ENCODE results near the gene BTBD8.
A peak's percentile ranks its signal among the peaks of the same experiment; 100 is the strongest.

The BTBD8 gene

GRCh38 chr1:92094090-92094489 is 13.9 kb downstream of the BTBD8 start:
- peak; percentile 58 for DNase-seq

DNA sequence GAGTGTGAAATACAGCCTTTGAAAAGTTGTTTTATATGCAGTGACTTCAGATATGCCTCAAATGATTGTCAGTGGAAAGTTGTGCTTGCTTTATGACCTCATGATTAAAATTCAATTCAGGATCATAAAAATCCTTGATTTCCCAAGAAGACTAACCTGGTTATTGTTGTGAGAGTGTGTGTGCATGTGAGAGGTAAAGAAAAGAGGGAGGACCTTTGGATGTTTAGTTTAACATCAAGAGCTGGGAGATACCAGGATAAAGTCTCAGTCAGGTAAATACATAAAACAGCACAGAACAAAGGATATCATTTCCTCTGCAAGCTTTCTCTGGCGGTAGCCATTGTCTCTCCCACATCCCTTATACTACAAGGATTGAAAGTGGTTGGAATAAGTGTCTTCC is 14.4 kb downstream of the BTBD8 start:
- no peak for DNase-seq

DNA sequence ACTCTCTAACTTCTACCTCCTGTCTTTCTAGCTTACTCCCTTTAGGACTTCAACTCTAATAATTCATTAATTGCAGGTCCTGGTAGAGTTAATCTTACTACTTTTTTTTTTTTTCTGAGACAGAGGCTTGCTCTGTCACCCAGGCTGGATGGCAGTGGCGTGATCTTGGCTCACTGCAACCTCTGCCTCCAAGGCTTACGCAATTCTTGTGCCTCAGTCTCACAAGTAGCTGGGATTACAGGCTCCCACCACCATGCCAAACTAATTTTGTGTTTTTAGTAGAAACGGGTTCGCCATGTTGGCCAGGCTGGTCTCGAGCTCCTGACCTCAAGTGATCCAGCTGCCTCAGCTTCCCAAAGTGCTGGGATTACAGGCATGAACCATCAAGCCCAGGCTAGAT is 15.7 kb downstream of the BTBD8 start:
- DNase-seq = peak; percentile 66

DNA sequence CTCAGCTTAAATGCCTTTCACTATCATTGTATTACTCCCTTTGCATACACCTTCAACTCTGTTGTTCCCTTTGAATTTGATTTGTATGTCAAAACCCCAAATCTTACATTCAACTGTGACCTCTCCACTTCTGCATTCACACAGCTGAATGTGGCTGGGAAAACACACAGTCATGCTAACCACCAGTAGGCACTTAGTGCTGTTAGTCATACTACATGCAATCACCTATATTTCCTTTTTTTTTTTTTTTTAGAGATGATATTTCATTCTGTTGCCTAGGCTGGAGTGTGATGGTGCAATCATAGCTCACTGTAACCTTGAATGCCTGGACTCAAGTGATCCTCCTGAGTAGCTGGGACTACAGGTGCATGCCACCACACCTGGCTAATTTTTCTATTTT is 16.2 kb downstream of the BTBD8 start:
- peak; percentile 93 for DNase-seq

DNA sequence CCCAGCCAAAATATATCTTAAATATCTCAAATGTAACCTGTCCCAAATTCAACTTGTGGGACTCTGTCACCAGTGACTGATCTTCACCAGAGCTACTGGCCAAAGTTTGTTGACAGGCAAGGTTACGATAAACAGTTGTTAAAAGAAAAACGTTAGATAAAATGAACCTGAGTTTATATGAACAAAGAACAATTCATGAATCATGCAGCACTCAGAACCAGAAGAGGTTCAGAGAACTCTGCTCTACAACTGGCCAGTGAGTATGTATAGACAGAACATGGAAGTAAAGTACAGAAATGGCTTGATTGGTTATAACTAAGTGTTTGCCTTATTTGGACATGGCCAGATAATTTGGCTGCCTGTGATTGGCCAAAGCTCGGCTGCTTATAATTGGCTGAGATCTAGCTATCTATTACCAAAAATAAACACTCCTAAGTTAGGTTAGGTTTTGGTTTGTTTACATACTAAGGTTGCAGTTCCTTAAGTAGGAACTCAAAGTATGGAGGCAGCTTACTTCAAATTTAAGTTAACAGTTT is 25.5 kb downstream of the BTBD8 start:
- DNase-seq = no peak

- DNase-seq = no peak
Observed at GRCh38 chr1:92108631-92109030, 28.5 kb downstream of the BTBD8 start.

DNA sequence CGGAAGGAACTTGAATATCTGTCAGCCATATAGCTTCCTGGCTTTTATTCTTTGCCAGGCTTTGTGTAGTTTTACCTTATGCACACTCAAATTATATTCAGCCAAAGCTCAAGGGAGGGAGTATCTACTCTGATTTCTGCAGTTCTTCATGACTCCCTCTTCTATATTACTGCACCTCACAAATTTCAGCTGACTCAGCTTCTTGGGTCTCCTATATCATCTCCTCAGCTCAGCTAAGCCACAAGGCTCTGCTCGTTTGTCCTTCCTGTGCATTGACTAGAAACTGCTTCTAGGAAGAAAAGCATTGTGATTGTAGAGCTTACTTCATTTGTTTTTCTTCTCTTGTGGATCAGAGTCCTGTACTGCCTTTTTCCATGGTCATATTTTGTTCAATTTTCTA is 37.4 kb downstream of the BTBD8 start:
- DNase-seq = no peak

DNA sequence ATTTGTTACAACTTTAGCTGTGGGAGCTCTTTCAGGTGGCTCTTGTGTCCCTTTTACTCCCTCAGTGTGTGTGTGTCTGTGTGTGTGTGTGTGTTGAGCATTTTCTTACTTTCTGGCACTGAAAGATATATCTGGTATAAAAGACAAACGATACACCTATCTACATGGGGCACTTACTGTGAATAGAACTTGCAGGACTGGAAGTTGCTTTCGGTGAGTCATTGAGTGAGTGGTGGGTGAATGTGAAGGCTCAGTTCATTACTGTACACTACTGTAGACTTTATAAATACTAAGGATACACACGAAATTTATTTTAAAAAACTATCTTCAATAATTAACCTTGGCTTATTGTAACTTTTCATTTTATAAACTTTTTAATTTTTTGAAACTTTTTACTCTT is 38.7 kb downstream of the BTBD8 start:
- DNase-seq = no peak

DNA sequence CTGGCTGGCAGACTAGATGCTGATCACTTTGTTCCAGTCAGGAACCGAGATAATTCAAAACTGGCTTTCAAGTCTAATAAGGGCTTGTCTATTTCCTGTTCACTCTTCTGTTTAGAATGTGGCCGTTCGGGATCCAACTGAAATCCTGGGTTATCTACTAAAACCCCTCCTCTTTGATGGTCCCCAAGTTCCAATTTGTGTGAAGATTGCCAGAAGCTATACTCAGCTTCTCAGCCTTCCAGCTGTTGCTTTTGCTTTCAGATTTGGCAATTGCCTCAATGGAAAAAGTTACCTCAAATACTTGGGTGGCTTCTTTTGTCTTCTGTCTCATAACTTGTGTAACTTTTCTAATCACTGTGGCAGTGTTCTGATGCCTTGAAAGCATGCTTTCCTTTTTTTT is 43.7 kb downstream of the BTBD8 start:
- peak; percentile 8 for DNase-seq

DNA sequence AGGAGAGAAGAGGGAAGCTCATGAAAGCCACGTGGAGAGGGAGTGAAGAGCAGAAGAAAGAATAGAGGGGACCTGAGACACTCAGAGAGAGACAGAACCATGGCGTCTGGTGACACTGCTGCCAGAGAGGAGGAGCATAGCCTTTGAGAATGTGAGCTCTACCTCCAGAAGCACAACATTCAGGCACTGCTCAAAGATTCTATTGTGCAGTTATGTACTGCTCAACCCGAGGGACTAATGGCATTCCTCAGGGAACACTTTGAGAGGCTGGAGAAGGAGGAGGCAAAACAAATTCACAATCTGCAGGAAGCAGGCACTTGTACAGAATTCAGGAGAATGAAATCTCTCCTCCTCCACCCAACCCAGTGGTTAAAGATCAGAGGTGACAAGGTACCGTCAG is 45.1 kb downstream of the BTBD8 start:
- no peak for DNase-seq

GRCh38 chr1:92126088-92126487 is 45.9 kb downstream of the BTBD8 start:
- DNase-seq = no peak

DNA sequence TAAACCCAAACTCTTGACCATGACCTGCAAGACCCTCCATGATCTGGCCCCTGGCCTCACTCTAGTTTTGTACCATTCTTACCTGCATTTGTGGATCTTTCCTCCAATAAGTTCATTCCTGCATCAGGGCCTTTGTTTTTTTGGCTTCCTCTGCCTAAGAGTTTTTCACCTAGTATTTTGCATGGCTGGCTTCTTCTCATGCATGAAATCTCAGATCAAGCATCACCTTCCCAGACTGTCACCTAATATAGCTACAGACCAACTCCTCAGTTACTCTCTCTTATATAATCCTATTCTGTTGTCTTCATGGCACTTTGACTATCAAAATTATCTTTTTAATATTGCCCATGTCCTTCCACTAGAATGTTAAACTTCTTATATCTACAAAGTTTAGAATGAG is 54.2 kb downstream of the BTBD8 start:
- no peak for DNase-seq

- DNase-seq = no peak
Observed at GRCh38 chr1:92136341-92136740, 56.2 kb downstream of the BTBD8 start.

DNA sequence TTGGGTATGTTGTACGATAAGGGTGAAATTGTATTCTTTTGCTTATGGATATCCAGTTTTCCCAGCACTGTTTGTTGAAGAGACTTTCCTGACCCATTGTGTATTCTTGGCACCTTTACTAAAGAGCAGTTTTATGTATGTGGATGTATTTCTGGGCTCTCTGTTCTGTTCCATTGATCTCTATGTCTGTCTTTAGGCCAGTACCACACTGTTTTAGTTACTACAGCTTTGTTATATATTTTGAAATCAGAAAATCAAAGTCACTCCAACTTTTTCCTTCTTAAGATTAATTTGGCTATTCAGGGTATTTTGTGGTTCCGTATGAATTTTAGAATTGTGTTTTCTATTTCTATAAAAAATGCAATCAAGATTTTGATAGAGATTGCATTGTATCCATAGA is 74.8 kb downstream of the BTBD8 start:
- no peak for DNase-seq

DNA sequence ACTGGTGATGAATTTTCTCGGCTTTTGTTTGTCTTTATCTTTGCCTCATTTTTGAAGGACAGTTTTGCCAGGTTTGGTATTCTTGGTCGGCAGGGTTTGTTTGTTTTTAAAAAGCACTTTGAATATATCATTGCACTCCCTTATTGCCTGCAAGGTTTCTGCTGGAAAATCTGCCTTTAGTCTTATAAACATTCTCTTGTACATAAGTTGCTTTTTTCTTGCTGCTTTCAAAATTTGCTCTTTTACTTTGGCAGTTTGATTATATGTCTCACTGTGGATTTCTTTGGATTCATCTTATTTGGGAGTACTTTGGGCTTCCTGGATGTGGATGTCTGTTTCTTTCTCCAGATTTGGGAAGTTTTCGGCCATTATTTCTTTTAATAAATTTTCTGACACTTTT is 79.4 kb downstream of the BTBD8 start:
- DNase-seq = no peak

DNA sequence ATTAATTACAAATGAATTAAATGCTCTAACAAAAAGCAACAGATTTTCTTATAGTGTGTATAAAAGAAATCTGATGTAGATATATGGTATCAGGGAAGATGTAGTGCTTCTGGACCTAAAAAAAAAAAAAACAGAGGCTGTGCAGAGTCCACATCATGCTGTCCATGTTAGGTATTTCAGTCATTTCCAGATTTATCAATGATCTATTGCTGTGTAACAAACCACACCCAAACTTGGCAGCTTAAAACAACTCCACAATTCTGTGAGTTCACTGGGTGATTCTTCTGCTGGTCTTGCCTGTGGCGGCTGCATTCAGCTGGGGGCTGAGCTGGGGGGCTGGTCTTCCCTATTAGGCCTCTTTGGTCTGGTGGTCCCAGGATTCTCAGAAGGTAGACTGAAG is 85.2 kb downstream of the BTBD8 start:
- DNase-seq = no peak

DNA sequence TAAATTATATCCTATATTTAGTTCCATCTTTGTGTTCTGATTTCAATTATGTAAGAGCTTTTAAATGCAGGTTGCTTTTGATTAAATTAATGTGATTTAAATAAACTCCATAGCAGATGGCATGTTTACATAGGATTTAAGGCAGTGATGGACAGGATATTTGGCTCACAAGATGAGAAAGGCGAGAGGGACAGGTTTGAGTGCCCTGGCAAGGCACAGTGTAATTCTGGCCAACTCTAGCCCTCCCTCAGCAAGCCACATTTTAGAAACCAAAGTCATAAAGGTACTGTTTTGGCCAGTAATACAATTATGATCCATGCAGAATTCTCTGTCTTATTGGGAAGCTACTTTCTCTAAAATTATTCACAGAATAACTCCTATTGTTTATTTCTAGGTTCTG is 87.0 kb downstream of the BTBD8 start:
- no peak for DNase-seq

DNA sequence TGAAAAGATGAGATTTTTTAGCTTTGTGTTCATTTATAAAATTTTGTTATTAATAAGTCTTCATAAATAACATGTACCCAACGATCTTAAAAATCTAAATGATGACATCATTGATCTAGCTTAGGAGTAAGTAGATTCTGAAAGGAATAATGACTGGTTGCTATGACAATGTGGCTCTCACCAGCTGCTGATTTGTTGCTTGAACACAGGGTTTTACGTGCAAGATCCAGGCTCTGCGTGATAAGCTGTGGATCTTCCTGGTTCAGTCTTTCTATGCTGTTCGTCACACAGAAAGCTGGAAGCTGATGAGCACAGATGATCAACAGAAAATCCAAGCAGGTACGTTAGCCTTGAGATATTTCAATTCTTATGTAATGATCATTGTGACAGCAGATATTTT is 88.5 kb downstream of the BTBD8 start:
- no peak for DNase-seq

DNA sequence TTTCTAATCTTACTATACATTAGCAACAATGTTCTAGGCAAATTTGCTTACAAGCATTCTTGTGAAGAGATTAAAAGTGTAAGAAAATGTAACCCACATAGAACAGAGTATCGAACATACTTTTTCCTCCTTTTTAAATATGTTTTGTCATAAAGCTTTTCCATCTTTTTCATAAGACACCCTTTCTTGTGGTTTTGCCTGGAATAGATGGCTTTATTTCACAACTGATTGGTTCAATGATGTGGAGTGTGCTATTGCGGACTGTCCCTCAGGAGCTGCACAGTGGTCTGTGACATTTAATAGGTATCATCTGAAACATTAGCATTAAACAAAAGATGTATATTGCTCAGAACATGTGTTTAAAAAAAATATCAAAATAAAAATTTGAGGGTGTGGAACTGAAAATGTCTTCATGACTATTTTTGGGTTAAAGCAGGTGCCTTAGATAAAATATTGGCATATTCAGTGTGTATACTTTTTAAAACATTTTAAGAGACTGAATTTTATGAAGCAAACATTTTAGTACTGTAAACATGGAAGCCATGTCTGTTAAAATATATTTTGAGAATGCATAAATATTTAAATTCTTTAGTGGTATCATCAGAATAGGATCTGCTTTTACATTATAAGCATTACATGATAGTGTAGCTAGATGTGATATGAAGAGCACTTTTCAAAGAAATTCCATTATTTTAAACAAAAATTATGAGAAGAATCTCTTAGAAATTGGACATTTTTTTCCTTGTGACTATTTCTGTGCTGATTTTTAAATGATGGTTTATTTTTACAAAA is 89.3 kb downstream of the BTBD8 start:
- no peak for DNase-seq

GRCh38 chr1:92184632-92185031 is 104.5 kb downstream of the BTBD8 start:
- DNase-seq = no peak

DNA sequence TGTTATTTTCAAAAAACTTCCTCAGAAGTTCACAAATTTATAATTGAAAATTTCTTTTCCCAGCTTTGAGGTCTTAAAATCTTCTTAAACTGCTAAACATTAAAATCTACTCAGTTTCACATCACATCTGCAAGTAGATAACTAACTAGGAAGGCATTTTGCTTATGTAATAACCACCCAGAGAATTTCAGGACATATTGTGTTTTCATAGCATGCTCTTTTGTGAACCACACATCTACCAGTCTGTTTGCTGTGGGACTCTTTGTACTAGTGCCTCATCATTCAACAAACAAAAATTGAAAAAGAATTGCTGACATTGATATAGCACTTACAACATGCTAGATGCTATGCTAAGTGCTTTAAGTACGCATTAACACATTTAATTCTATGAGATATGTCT is 105.9 kb downstream of the BTBD8 start:
- no peak for DNase-seq

GRCh38 chr1:92188436-92189255 is 108.5 kb downstream of the BTBD8 start:
- no peak for DNase-seq

- DNase-seq = no peak
Observed at GRCh38 chr1:92191726-92192125, 111.6 kb downstream of the BTBD8 start.

DNA sequence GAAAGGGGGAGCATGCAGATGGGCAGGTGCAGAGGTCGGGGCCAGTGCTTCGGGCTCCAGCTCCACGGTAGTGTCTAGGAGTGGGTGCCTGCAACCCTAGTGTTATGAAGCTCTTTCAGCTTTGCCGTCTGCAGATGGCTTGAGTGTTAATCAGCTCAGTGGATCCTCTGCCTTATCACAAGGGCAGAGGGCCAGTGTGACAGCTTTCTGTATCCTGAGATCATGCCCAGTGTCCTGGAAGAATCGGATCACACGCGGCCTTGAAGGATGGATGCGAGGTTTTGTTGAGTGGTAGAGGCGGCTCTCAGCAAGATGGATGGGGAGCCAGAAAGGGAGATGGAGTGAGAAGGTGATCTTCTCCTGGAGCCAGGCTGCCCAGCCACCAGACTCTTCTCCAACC is 112.1 kb downstream of the BTBD8 start:
- DNase-seq = no peak

Data from inflammatory macrophage treated with lipopolysaccharide for 4 hours (primary cell).